ENCODE data around the gene STMP1. TPM values are rescaled to one million over a fixed set of nuclear protein-coding genes. Genes with fewer than 3 reads are reported as not detected.

STMP1 gene
- total RNA-seq, 2 donors from 2014 or later: 25.7 to 27.4 TPM

- Histone ChIP-seq H3K27me3 (no peaks in the 10 kb centered on the region), H3K4me1 (no peaks in the 10 kb centered on the region), H3K4me3 (no peak overlapping the region), H3K9me3 (no peaks in the 10 kb centered on the region), H3K27ac (no peak overlapping the region), H3K36me3 (no peaks in the 10 kb centered on the region), H3K9ac (ENCODE audit: low read depth in 2 of 2, low read length in 2 of 2) (no peak overlapping the region)
- no peak for TF ChIP-seq CTCF (IDR thresholded peaks at IDR 0.05)
- intact Hi-C loops (cut with DNase I): no loop called here
- DNase-seq: no peak
Observed at GRCh38 chr7:135715673-135716072, 53.4 kb downstream of the STMP1 start.

GRCh38 chr7:135716677-135717238 is 54.4 kb downstream of the STMP1 start:
- H3K36me3 ChIP-seq: no peaks in the 10 kb centered on the region
- no peak for DNase-seq
- no peak overlapping the region for H3K27ac ChIP-seq
- TF ChIP-seq CTCF (IDR thresholded peaks at IDR 0.05): no peak
- H3K27me3 ChIP-seq: no peaks in the 10 kb centered on the region
- intact Hi-C loops (cut with DNase I): no loop called here
- H3K9me3 ChIP-seq: no peaks in the 10 kb centered on the region
- no peaks in the 10 kb centered on the region for H3K4me1 ChIP-seq
- H3K9ac ChIP-seq (ENCODE audit: low read depth in 2 of 2, low read length in 2 of 2): no peak overlapping the region
- no peak overlapping the region for H3K4me3 ChIP-seq

GRCh38 chr7:135717693-135718092 is 55.4 kb downstream of the STMP1 start:
- Histone ChIP-seq H3K9me3 (no peaks in the 10 kb centered on the region), H3K27ac (no peak overlapping the region), H3K9ac (ENCODE audit: low read depth in 2 of 2, low read length in 2 of 2) (no peak overlapping the region), H3K4me3 (no peak overlapping the region), H3K27me3 (no peaks in the 10 kb centered on the region), H3K36me3 (no peaks in the 10 kb centered on the region), H3K4me1 (no peaks in the 10 kb centered on the region)
- intact Hi-C loops (cut with DNase I): no loop called here
- no peak for DNase-seq
- TF ChIP-seq CTCF (IDR thresholded peaks at IDR 0.05): no peak

GRCh38 chr7:135718219-135718618 is 55.9 kb downstream of the STMP1 start:
- no peak for DNase-seq
- Histone ChIP-seq H3K36me3 (no peaks in the 10 kb centered on the region), H3K27me3 (no peaks in the 10 kb centered on the region), H3K9me3 (no peaks in the 10 kb centered on the region), H3K4me1 (no peaks in the 10 kb centered on the region), H3K9ac (ENCODE audit: low read depth in 2 of 2, low read length in 2 of 2) (no peak overlapping the region), H3K4me3 (no peak overlapping the region), H3K27ac (no peak overlapping the region)
- TF ChIP-seq CTCF (IDR thresholded peaks at IDR 0.05): no peak
- intact Hi-C loops (cut with DNase I): no loop called here

- Histone ChIP-seq H3K4me1 (no peaks in the 10 kb centered on the region), H3K36me3 (no peaks in the 10 kb centered on the region), H3K4me3 (no peak overlapping the region), H3K9ac (ENCODE audit: low read depth in 2 of 2, low read length in 2 of 2) (no peak overlapping the region), H3K9me3 (no peaks in the 10 kb centered on the region), H3K27me3 (no peaks in the 10 kb centered on the region), H3K27ac (no peak overlapping the region)
- no peak for TF ChIP-seq CTCF (IDR thresholded peaks at IDR 0.05)
- DNase-seq: no peak
- intact Hi-C loops (cut with DNase I): no loop called here
Observed at GRCh38 chr7:135718794-135719437, 56.6 kb downstream of the STMP1 start.
